Measurements from ENCODE around the gene MCOLN3.

Gene MCOLN3

DNA sequence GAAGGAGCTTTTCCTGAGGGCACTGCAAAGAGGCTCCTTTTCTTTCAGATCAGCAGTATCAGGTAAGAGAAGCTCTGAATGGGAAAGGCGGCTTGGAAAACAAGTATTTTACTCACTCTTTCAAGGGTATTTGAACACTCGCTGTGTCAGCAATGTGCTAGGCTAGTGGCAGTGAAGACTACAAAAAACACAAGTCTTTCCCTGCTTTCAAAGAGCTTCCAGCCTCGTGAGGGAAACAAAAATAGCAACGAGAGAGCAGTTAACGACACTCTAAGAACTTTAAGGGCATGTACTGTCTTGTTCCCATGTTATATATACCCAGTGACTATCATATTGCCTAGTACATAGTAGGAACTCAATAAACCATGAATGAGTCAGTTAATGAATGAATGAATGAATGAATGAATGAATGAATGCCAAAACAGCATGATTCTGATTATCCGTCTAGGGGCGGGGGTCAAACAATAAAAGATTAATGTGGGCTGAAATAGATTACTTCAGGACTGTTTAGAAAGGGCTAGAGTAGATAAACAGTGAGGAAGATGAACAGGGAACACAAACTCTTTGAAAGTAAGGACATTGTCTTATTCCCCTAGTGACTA lies 14.2 kb upstream of the MCOLN3 start:
- Histone ChIP-seq H3K4me3 (replicated peaks; ENCODE audit: insufficient read depth, low read length) (no peak overlapping the region), H3K27me3 (ENCODE audit: insufficient read depth, poor library complexity, severe bottlenecking) (peaks cover 6% of the 10 kb centered on the region), H3K27ac (replicated peaks) (no peak overlapping the region)
- DNase-seq (ENCODE audit: low read depth in 1 of 2, low spot score in 1 of 2), result no peak
- TF ChIP-seq, protein P1, sequence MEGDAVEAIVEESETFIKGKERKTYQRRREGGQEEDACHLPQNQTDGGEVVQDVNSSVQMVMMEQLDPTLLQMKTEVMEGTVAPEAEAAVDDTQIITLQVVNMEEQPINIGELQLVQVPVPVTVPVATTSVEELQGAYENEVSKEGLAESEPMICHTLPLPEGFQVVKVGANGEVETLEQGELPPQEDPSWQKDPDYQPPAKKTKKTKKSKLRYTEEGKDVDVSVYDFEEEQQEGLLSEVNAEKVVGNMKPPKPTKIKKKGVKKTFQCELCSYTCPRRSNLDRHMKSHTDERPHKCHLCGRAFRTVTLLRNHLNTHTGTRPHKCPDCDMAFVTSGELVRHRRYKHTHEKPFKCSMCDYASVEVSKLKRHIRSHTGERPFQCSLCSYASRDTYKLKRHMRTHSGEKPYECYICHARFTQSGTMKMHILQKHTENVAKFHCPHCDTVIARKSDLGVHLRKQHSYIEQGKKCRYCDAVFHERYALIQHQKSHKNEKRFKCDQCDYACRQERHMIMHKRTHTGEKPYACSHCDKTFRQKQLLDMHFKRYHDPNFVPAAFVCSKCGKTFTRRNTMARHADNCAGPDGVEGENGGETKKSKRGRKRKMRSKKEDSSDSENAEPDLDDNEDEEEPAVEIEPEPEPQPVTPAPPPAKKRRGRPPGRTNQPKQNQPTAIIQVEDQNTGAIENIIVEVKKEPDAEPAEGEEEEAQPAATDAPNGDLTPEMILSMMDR (IDR thresholded peaks at IDR 0.05; ENCODE audit: insufficient read depth, low read length), result no peak
- TF ChIP-seq SPI1 (IDR thresholded peaks at IDR 0.05; ENCODE audit: borderline replicate concordance, low read depth) (no peak), POLR2AphosphoS5 (IDR thresholded peaks at IDR 0.05; ENCODE audit: low read depth) (no peak)

DNA sequence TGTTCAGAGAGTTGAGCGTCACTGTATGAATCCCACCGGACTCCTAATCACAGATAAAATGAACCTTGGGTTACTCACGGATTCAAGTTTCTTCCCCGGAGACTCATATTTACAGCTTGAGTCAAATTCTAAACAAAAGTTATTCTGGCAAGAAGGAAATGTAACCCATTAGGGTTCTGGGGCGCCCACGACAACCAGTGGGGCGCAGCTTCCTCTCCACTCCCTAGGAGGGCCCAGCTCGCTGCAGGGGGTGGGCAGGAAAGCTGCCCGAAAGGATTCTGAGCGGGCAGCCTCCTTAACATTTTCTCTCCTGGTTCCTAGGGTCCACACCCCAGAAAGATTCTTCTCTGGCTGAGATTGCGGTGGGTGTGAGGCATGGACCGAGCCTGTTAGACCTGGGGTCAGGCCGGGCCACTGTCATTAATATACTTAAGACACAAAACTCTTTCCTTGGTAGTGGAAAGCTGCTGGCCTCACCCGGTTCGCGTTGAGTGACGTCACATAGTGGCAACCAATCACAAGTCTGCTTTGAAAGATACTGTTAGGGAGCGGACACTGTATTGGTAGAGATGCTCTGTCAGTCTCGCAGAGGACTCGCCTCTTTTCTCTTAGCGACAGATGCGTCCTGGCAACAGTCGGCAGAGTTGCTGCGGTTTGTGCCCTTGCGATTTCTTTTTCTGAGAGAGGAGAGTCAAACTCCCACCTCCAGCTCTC lies 13.6 kb upstream of the MCOLN3 start:
- no peak for TF ChIP-seq GABPA (IDR thresholded peaks at IDR 0.05; ENCODE audit: low read depth)
- no peak for DNase-seq (ENCODE audit: low read depth in 1 of 2, low spot score in 1 of 2)
- H3K4me3 ChIP-seq (replicated peaks; ENCODE audit: insufficient read depth, low read length), result no peak overlapping the region
- H3K27ac ChIP-seq (replicated peaks), result no peak overlapping the region
- peaks cover 4% of the 10 kb centered on the region for H3K27me3 ChIP-seq (ENCODE audit: insufficient read depth, poor library complexity, severe bottlenecking)

DNA sequence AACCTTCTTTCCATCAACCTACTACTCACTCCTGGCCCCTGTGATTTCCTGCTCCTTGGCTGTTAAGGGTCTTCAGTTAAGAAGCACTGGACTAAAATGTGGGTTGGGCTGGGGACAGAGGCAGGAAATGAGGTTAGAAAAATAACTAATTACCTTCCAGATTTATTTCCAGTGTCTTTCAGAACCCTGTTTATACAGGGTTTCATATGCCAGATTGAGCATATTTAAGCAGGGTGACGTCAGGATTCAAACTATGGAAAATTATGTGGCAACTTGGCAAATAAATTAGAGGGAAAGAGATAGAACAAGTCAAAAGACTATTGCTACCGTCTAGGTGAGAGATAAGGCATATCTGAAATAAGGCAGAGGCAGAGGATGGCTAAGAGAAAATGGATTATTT lies 11.7 kb upstream of the MCOLN3 start:
- TF ChIP-seq GABPA (IDR thresholded peaks at IDR 0.05; ENCODE audit: low read depth), result no peak
- TF ChIP-seq, protein P1 (IDR thresholded peaks at IDR 0.05; ENCODE audit: insufficient read depth, low read length), result no peak
- no peak for TF ChIP-seq SPI1 (IDR thresholded peaks at IDR 0.05; ENCODE audit: borderline replicate concordance, low read depth)
- TF ChIP-seq, protein P2, sequence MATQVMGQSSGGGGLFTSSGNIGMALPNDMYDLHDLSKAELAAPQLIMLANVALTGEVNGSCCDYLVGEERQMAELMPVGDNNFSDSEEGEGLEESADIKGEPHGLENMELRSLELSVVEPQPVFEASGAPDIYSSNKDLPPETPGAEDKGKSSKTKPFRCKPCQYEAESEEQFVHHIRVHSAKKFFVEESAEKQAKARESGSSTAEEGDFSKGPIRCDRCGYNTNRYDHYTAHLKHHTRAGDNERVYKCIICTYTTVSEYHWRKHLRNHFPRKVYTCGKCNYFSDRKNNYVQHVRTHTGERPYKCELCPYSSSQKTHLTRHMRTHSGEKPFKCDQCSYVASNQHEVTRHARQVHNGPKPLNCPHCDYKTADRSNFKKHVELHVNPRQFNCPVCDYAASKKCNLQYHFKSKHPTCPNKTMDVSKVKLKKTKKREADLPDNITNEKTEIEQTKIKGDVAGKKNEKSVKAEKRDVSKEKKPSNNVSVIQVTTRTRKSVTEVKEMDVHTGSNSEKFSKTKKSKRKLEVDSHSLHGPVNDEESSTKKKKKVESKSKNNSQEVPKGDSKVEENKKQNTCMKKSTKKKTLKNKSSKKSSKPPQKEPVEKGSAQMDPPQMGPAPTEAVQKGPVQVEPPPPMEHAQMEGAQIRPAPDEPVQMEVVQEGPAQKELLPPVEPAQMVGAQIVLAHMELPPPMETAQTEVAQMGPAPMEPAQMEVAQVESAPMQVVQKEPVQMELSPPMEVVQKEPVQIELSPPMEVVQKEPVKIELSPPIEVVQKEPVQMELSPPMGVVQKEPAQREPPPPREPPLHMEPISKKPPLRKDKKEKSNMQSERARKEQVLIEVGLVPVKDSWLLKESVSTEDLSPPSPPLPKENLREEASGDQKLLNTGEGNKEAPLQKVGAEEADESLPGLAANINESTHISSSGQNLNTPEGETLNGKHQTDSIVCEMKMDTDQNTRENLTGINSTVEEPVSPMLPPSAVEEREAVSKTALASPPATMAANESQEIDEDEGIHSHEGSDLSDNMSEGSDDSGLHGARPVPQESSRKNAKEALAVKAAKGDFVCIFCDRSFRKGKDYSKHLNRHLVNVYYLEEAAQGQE (IDR thresholded peaks at IDR 0.05; ENCODE audit: insufficient replicate concordance, low read depth), result no peak
- TF ChIP-seq POLR2AphosphoS5 (IDR thresholded peaks at IDR 0.05; ENCODE audit: low read depth), result no peak
- Histone ChIP-seq H3K4me3 (replicated peaks; ENCODE audit: insufficient read depth, low read length) (no peak overlapping the region), H3K27ac (replicated peaks) (no peak overlapping the region), H3K27me3 (ENCODE audit: insufficient read depth, poor library complexity, severe bottlenecking) (peaks cover 4% of the 10 kb centered on the region)
- no peak for DNase-seq (ENCODE audit: low read depth in 1 of 2, low spot score in 1 of 2)

DNA sequence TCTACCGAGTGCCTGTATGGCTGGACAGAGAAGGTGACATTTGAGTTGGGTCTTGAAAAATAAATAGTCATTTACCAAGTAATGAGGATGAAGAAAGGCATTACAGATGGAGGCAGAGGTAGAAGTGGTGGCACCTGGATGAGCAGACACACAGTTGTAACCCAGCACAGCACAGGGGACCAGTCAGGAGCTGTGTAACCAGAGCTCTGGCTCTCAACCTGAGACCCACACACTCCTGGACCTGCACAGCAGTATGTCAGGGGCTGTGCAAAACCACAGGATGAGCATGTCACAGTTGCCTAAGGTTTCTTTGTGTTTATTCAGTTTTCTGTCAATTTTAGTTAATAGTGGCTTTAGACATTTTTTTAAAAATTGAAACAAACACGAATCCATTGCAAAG lies 11.3 kb upstream of the MCOLN3 start:
- TF ChIP-seq GABPA (IDR thresholded peaks at IDR 0.05; ENCODE audit: low read depth), result no peak
- no peak for TF ChIP-seq SPI1 (IDR thresholded peaks at IDR 0.05; ENCODE audit: borderline replicate concordance, low read depth)
- TF ChIP-seq POLR2AphosphoS5 (IDR thresholded peaks at IDR 0.05; ENCODE audit: low read depth), result no peak
- DNase-seq (ENCODE audit: low read depth in 1 of 2, low spot score in 1 of 2), result no peak
- Histone ChIP-seq H3K27ac (replicated peaks) (no peak overlapping the region), H3K4me3 (replicated peaks; ENCODE audit: insufficient read depth, low read length) (no peak overlapping the region), H3K27me3 (ENCODE audit: insufficient read depth, poor library complexity, severe bottlenecking) (peaks cover 4% of the 10 kb centered on the region)

DNA sequence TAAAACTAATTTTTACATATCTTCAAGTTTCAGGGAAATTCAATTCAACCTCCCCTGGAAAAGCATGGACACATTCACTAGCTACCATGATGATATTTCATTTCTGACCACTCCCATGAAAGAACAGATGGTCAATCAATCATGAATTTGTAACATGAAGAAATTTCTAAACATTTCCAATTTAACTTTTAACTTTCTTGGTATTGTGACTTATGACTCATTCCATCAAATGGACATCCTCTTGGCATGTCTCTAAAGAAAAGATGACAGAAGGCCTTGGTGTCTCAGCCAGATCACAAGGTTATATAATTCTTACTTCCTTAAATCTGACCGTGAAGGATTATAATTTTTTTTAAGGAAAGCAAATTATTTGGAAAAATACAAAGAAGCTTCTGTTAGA lies 10.5 kb upstream of the MCOLN3 start:
- TF ChIP-seq, protein P2 (IDR thresholded peaks at IDR 0.05; ENCODE audit: insufficient replicate concordance, low read depth), result no peak
- TF ChIP-seq SPI1 (IDR thresholded peaks at IDR 0.05; ENCODE audit: borderline replicate concordance, low read depth) (no peak), POLR2AphosphoS5 (IDR thresholded peaks at IDR 0.05; ENCODE audit: low read depth) (no peak), GABPA (IDR thresholded peaks at IDR 0.05; ENCODE audit: low read depth) (no peak)
- TF ChIP-seq, protein P1 (IDR thresholded peaks at IDR 0.05; ENCODE audit: insufficient read depth, low read length), result no peak
- Histone ChIP-seq H3K27ac (replicated peaks) (no peak overlapping the region), H3K27me3 (ENCODE audit: insufficient read depth, poor library complexity, severe bottlenecking) (peaks cover 4% of the 10 kb centered on the region), H3K4me3 (replicated peaks; ENCODE audit: insufficient read depth, low read length) (no peak overlapping the region)
- DNase-seq (ENCODE audit: low read depth in 1 of 2, low spot score in 1 of 2), result no peak

All from HL-60 (cell line).